HG02884 (cell line): Measurements from ENCODE around the gene FCGR3B.
A peak's percentile ranks its signal among the peaks of the same experiment; 100 is the strongest.
"Not testable (repeated sequence)": the region's sequence is repeated elsewhere in the genome, so short reads cannot be mapped to it uniquely, and the experiment has no call there.

Source experiments
- ATAC-seq: cut with Tn5 transposase; IDR thresholded peaks from one replicate; pipeline ENCODE4 v1.9.1; 2021; ENCODE audit warnings: mild to moderate bottlenecking, moderate library complexity; ENCODE audit not compliant: unreplicated experiment

Gene FCGR3B

DNA sequence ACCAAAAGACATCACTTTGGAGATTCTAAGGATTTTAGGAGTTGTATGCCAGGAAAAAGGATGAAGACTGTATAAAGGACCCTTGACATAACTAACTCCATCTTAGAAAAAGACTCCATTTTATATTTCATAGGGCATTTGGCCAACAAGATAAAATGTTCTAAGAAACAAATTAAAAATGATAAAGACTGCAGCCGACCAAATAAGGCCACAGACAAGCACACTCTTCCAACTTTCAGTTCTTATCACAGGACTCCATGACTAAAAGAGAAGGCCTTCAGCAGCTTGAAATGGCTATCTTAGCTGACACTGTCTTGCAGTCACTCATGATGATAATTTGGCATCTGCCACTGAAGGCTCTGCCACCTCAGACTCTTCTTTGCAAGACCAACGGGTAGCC, 8.2 kb upstream of the FCGR3B start:
- not testable (repeated sequence) for ATAC-seq

DNA sequence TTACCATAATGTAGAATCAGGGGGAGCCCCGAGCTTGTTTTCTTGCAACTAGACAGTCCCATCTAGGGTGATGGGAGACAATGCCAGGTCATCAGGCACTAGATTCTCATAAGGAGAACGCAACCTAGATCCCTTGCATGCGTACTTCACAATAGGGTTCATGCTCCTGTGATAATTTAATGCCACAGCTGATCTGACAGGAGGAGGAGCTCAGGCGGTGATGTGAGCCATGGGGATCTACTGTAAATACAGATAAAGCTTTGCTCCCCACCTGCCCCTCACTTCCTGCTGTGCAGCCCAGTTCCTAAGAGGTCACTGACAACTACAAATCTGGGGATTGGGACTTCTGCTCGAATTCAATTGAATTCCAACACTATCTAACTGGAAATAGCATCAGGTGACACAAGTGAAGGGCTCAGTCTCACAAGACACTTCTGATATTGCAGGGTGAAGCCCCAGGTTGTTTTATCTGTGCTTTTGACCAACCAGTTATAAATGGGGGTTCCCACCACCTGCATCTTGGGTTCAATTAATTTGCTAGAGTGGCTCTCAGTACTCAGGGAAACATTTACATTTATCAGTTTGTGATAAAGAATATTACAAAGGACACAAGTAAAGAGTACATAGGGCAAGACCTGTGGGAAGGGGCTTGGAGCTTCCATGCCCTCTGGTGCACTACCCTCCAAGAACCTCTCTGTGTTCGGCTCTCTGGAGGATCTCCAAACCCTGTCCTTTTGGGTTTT, 7.4 kb upstream of the FCGR3B start:
- ATAC-seq, result not testable (repeated sequence)

DNA sequence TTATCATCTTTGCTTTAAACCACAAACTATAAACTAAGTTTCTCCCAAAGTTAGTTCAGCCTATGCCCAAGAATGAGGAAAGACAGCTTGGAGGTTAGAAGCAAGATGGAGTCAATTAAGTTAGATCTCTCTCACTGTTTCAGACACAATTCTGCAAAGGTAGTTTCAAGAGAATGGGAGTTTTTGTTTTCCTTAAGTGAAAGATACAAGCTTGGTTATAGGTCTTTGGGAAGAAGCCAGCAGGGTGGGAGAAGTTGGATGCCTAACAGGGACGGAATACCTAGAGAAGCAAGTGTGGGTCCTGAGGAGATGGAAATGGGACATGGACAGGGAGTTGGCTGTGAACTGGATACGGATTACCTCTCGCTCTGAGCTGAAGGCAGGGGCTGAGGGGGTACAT, 6.0 kb upstream of the FCGR3B start:
- ATAC-seq, result not testable (repeated sequence)

DNA sequence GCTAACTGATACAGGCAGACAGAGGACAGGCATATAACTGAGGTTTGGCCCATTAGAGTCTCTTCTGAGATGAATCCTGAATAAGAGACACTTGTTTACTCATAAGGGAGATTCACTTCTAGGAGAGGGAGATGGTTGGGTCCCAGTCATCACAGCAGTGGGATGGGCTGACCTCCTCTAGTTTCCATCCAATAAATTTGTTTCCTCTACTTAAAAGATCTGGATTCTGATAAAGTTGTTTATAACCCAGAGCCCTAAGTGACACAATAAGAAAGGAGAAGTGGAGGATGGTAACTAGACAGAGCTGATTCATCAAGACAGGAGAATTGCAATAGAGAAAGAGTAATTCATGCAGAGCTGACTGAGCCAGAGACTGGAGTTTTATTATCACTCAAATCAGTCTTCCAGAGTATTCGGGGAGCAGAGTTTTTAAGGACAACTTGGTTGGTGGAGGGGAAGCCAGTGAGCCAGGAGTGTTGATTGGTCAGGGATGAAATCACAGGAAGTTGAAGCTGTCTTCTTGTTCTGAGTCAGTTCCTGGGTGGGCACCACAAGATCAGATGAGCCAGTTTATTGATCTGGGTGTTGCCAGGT, 5.3 kb upstream of the FCGR3B start:
- ATAC-seq, result not testable (repeated sequence)

DNA sequence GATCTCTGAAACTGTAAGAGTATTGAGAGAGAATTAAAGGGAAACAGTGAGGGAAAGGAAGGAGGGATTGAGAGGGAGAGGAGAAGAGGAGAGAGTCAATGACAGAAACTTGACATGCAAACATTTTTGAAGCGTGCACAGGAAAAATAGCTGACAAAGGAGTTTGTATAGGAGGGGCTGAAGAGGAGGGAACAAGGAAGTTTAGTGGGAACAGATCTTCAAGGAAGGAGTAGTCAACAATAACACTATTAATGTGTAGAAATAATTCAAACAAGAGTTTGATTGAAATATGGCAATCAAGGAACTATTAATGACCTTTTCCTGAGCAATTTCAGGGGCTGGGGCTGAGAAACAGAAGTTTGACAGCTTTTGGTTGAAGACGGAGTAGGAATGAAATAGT, 4.0 kb upstream of the FCGR3B start:
- not testable (repeated sequence) for ATAC-seq

DNA sequence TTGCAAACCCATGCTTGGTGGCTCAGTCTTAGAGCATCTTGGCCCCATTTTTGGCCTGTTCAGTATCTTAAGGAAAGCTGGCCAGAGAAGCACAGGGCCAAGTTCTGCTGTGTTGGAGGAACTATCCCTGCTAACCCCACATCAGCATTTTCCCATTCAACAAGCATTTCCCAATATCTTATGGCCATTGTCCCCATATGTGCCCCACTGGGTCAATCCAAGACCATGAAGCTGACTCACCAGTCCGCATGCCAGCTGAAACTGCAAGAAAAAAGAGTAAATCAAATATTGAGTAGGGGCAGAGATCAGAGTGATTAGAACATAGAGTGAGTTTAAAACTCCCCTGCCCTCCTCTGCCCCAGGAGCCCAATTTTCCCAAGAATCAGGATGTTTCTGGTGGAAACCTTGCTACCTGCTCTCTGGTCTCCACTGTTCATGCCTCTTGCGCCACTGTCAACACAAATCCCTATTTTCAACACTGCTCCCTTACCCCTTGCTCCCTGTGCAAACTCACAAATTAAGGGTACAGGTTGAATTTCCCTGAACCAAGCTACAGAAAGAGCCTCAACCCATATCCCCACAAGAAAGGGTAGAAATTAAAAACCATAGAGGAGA, 741 bp downstream of the FCGR3B start:
- not testable (repeated sequence) for ATAC-seq

DNA sequence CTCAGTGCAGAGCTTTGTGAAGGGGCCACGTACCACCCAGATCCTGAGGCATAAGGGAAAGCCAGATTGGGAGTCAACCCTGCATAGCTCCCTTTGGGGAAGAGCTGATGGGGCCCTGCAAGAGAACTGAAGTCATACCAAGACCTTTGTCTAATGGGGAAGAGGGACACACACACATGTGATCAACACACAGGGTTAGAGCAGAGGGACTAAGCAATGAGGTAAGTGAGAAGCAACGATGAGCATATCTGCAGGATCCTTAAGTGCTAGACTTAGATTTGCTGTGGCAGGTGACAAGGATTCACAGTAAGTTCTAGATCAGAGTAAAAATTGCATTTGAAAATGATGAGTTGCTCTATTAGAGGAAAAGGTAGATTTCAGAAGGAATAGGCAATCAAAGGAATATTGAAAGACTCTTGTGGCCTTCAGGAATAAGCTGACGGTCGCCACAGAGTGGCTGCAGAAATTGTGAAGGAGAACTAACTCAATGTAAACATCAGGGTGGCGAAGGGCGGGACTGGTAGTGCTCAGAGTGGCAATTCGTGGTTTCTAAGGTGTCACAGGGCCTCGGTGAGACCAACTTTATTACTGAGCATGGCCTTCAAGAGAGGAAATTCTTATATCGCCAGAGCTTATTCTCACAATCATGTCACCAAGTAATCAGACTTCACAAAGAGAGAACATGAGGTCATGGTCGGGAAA, 4.4 kb downstream of the FCGR3B start:
- not testable (repeated sequence) for ATAC-seq

DNA sequence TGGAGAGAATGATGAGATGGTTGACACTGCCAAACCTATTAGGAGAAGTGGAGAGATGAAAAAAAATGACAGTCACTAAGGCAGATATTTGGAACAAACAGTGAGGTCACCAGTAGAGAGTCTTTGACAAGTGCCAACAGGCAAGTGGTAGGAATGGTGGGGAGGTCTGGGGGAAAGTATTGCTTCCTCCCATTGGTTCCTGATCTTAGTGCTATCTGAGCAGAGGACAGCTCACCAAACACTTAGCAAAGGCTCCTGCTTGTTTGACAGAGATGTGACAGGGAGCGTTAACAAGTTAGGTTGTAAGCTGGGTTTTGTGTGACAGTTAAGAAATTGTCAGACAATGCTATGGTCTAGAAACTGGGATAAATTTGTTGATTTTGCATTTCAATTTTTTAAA, 6.4 kb downstream of the FCGR3B start:
- not testable (repeated sequence) for ATAC-seq

DNA sequence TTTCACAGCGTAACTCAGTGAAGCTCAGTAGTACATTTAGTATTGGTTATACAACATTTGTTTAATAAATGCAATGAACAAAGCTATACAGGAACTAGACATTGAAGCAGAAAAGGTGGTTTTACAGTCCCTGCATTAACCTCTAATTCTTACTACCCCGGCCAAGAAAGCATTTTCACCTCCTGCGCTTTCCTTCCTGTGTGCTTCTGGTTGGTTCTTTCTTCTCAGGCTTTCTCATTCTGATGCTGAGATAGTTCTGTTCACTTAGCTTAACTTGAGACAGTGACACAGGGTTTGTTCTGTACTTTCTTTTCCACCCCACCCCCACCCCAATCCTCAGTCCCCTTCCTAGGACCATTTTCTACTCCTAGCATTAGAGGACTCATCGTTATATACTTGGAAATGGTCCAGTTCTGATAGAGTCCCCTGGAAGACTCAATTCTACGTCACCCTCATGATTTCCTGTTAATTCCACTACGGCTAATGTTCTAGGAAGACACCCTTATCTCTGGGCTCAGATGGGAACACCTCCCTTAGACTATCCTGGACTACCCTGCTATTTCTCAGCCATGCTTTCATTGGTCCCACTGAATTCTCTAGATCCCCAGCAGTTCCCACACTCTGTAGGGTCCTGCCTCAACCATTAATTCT, 7.5 kb downstream of the FCGR3B start:
- peak; percentile 44 for ATAC-seq

DNA sequence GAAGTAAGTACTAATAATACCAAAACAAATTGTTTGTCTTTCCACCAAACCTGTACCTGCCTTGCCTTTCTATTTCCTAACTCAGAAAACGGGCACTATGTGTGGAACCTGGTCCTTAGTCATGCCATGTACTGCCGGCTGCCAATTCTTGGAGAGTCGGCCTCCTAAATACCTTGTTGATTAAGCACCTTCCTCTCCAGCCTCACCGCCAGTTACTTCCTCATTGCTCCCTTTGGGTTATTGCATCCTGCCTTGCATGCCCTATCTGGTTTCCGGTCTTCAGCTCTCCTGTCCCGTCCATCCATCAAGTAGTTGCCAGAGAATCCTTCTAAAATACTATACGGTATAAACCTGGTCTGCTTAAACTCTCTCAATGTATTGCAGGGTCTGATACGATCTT, 8.9 kb downstream of the FCGR3B start:
- not testable (repeated sequence) for ATAC-seq

DNA sequence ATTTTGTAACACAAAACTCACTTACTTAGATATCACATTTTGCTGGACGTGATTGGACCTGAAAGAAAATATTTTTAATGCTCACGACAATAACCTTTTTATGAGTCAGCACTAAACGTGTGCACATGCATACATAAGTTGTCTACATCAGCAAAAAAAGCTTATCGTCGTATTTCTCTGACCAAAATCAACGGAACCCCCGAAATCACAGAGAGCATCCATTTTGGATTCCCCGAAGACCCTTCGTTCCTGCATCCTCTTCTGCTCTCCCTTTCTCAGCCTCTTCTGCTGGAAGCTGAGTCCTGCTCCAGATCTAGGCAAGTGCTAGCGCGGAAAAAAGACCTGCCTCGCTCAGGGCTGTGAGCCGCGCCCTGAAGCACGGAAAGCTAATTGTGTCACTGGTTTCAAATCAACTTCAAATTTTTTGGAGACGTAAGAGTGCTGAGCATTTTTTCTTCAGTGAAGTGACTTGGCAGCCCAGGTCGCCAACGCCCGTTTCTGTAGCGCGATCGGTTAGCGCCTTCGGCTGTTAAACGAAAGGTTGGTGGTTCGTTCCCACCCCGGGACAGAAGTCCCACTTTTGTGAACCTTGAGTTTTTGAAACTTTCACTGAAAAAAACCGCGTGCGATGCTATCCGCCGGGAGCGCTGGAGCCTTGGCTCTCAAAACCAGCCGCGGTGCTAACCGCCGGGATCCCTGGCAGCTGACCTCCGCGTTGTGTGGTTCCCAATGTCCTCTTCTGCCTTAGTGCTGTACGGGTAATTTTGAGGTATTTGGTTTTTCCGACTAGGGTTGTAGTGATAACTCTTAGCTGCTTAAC, 9.6 kb downstream of the FCGR3B start:
- ATAC-seq, result not testable (repeated sequence)

DNA sequence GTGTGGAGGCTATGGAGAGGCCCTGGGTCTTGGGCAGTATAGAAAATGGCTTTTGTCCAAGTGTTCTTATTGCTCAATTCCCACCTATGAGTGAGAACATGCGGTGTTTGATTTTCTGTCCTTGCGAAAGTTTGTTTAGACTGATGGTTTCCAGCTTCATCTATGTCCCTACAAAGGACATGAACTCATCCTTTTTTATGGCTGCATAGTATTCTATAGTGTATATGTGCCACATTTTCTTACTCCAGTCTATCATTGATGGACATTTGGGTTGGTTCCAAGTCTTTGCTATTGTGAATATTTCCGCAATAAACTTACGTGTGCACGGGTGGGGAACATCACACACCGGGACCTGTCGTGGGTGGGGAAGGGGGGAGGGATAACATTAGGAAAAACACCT, 10.6 kb downstream of the FCGR3B start:
- ATAC-seq, result not testable (repeated sequence)

DNA sequence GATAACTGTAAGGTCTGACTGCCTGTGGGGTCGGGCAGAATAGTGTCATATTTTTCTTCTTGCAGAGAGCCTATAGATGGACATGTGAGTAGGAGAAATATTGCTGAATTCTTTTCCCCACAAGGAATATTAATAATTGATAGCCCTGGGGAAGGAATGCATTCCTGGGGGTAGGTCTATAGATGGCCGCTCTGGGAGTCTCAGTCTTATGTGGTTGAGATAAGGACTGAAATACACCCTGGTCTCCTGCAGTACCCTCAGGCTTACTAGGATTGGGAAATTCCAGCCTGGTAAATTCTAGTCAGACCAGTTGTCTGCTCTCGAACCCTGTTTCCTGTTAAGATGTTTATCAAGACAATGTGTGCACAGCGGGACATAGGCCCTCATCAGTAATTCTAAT, 12.5 kb downstream of the FCGR3B start:
- ATAC-seq, result not testable (repeated sequence)

DNA sequence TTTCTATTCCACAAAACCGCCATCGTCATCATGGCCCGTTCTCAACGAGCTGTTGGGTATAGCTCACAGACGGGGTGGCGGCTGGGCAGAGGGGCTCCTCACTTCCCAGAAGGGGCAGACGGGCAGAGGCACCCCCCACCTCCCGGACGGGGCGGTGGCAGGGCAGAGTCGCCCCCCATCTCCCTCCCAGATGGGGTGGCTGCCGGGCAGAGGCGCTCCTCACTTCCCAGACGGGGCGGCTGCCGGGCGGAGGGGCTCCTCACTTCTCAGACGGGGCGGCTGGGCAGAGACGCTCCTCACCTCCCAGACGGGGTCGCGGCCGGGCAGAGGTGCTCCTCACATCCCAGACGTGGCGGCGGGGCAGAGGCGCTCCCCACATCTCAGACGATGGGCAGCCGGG, 14.6 kb downstream of the FCGR3B start:
- not testable (repeated sequence) for ATAC-seq

DNA sequence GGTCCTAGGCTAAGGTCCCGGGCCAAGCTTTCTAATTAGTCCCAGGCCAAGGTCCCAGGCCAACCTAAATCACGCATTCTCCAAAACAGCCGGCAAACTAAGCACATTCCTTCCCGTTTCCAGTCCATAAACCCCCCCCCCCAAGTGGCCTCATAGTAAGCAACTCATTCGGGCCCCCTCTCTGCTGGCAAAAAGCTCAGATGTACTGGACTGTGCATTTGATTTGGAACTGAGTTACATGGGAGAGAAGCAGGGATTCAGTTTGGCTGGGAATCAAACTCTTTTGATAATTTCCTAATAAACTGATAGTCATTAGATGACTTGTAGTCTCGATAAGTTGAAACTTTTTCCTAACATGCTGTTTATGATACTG, 17.8 kb downstream of the FCGR3B start:
- ATAC-seq, result not testable (repeated sequence)

DNA sequence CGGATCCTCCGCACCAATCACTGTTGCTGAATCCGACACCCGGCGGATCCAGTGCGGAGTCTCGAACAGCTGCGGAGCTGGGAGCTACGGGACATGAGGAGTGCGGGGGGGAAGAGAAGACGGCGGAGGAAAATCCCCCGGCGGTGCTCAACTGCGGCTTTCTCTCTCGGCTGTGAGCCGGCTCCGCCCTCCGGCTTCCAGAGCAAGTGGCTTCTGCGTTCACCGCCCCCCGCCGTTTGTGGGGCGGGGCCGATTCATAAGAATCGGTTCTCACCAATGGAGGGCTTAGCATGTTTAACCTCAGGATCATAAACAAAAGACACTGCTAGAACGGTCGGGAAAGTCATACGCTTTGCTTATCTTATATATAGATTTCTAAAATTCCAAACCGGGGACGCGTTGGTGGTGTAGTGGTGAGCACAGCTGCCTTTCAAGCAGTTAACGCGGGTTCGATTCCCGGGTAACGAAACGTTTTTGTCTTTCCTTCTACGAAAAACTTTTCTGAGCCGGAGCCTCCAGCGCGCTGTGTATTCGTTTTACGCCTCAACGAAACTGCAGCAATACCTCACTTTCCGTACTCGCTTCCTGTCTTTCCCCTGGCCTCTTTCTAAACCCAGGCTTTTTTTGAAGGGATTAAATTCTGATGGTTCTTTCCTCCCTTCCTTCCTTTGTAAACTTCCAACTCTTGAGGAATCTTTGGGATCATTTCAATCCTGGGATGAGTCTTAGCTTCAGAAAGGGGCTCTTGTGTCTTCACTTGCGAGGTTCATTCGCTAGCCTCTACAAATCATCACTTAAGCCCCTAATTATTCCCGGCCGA, 18.4 kb downstream of the FCGR3B start:
- peak; percentile 90 for ATAC-seq

DNA sequence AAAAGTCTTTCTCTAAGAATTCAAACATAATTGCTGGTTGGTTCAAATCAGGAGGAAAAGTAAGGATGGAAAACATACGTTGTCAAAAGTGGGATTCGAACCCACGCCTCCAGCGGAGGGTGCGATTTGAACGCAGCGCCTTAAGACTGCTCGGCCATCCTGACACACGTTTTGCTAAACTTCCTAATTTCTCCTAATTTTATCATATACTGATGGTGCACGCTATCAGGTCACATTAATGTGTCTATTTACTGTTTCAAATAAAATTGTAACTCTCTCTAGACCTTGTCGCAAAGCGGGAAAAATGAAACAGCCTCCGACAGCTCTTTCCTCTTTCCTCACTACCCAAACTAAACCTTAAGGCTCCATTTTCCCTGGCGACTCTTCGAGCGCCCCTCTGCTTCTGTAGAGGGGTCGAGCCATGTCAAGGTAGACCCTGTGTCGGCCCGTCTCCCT, 19.1 kb downstream of the FCGR3B start:
- not testable (repeated sequence) for ATAC-seq

DNA sequence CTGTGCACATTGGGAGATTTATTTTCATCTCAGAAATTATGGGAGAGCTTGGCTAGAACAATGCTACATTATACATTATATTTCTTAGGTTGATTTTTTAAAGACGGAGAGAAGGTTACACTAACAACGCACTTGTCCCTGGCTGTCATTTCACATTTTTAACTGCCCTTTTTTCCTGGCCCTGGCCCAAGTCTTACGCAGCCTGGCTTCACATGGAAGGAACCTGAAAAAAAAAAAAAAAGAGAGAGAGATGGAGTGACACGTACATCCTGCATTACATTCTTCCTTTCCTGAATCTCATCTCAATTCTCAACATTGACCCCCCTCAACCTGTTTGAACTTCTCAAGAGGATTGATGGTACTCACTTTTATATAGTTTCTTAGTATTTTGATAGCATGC, 20.8 kb downstream of the FCGR3B start:
- not testable (repeated sequence) for ATAC-seq
